ENCODE data around the gene BRCA2.

The BRCA2 gene

DNA sequence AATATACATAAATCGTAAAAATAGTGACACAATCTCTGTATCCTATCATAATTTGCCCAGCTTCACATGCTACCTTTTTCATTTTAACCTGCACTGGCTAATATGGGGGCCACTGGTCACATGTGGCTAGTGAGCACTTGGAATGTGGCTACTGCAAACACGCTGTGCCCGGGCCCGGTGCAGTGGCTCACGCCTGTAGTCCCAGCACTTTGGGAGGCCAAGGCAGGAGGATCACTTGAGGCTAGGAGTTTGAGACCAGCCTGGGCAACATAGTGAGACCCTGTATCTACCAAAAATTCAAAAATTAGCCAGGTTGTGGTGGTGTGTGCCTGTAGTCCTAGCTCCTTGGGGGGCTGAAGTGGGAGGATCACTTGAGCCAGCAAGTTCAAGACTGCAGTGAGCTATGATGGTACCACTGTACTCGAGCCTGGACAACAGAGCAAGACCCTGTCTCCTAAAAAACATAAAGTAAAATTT, 114.2 kb downstream of the BRCA2 start:
- H3K27me3 ChIP-seq (ENCODE audit: insufficient read depth, low read length), result no peaks in the 10 kb centered on the region
- no peak overlapping the region for H2AFZ ChIP-seq (ENCODE audit: low read length, unreplicated experiment)
- no peaks in the 10 kb centered on the region for H3K36me3 ChIP-seq (ENCODE audit: insufficient read depth, low read length)
- H3K4me3 ChIP-seq (ENCODE audit: low read depth, low read length), result no peak overlapping the region
- no peaks in the 10 kb centered on the region for H3K79me2 ChIP-seq (ENCODE audit: control insufficient read depth, insufficient read depth, low read length, unreplicated experiment)
- peaks cover 9% of the 10 kb centered on the region for H3K4me1 ChIP-seq (ENCODE audit: control insufficient read depth, insufficient read depth, low read length, unreplicated experiment)
- H3K27ac ChIP-seq (ENCODE audit: low read depth, low read length), result no peak overlapping the region

DNA sequence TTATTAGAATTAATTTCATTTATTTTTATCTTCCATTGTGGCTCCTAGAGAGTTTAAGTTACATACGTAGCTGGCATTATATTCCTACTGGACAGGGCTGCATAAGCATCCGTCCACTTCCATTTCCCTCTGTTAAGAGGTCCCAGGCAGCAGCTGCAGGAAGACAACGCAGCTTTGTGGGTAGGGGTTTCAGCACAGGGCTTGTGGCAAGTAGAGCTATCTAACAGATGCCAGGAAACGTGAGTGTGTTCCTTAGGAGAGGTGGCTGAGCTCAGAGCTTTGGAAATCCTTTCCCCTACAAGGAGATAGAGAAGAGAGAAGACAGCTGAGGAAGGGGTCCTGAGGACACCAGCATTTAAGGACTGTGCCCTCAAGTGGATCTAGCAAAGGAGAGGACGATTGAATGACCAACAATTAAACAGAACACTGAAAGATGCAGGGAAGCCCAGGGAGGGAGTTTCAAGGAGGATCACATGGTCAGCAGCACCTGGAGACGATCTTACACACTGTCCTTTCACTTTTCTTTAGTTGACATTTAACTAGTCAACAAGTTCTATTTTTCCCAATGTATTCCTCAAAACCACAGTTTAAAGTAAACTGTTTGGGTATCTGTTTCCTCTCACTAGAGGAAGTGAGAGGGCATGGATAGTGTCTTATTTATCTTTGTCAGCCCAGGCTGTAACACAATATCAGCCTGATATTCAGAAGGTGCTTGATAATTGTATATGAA, 114.9 kb downstream of the BRCA2 start:
- no peak overlapping the region for H2AFZ ChIP-seq (ENCODE audit: low read length, unreplicated experiment)
- H3K4me3 ChIP-seq (ENCODE audit: low read depth, low read length), result no peak overlapping the region
- H3K27me3 ChIP-seq (ENCODE audit: insufficient read depth, low read length), result no peaks in the 10 kb centered on the region
- H3K79me2 ChIP-seq (ENCODE audit: control insufficient read depth, insufficient read depth, low read length, unreplicated experiment), result no peaks in the 10 kb centered on the region
- peaks cover 9% of the 10 kb centered on the region for H3K4me1 ChIP-seq (ENCODE audit: control insufficient read depth, insufficient read depth, low read length, unreplicated experiment)
- H3K36me3 ChIP-seq (ENCODE audit: insufficient read depth, low read length), result no peaks in the 10 kb centered on the region
- H3K27ac ChIP-seq (ENCODE audit: low read depth, low read length), result no peak overlapping the region

DNA sequence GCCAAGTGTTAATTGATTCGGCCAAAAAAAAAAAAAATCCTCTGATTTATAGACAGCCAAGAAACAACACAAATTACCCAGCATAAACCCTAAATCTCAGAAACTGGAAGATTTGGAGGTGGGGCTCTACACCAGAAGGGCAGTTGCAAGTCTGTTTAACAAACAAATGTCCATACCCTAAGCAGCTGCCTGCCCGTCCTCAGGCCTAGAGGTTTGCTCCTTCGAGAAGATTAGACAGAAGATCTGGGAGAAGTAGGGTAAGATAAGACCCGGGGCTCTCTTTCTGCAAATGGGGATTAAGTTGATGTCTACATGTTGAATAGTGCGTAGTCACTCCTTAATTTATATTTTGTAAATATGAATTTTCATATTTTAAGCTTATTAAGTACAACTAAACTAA, 116.1 kb downstream of the BRCA2 start:
- no peak overlapping the region for H3K4me3 ChIP-seq (ENCODE audit: low read depth, low read length)
- H3K79me2 ChIP-seq (ENCODE audit: control insufficient read depth, insufficient read depth, low read length, unreplicated experiment), result no peaks in the 10 kb centered on the region
- H3K27ac ChIP-seq (ENCODE audit: low read depth, low read length), result no peak overlapping the region
- no peak overlapping the region for H2AFZ ChIP-seq (ENCODE audit: low read length, unreplicated experiment)
- H3K36me3 ChIP-seq (ENCODE audit: insufficient read depth, low read length), result no peaks in the 10 kb centered on the region
- H3K27me3 ChIP-seq (ENCODE audit: insufficient read depth, low read length), result no peaks in the 10 kb centered on the region
- H3K4me1 ChIP-seq (ENCODE audit: control insufficient read depth, insufficient read depth, low read length, unreplicated experiment), result peaks cover 3% of the 10 kb centered on the region

DNA sequence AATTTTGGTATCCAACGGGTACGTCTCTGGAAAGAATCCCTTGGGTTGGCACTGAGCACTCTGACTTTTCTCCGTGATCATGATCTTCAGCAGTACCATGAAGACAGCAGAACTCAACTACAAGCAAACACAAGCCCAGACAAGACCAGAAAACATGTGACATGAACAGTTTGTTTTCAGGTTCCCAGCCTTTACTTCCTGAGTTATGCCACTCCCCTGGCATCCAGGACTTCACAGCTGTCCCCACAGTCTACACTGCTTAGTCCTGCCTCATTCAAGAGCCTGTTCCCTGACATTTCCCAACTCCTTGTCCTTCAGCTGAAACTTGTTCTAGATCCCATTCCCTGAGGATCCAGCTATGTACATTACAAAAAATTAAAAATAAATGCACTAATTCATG, 117.5 kb downstream of the BRCA2 start:
- H3K36me3 ChIP-seq (ENCODE audit: insufficient read depth, low read length), result no peaks in the 10 kb centered on the region
- H3K27me3 ChIP-seq (ENCODE audit: insufficient read depth, low read length), result no peaks in the 10 kb centered on the region
- no peaks in the 10 kb centered on the region for H3K4me1 ChIP-seq (ENCODE audit: control insufficient read depth, insufficient read depth, low read length, unreplicated experiment)
- H2AFZ ChIP-seq (ENCODE audit: low read length, unreplicated experiment), result no peak overlapping the region
- H3K27ac ChIP-seq (ENCODE audit: low read depth, low read length), result no peak overlapping the region
- no peaks in the 10 kb centered on the region for H3K79me2 ChIP-seq (ENCODE audit: control insufficient read depth, insufficient read depth, low read length, unreplicated experiment)
- no peak overlapping the region for H3K4me3 ChIP-seq (ENCODE audit: low read depth, low read length)

DNA sequence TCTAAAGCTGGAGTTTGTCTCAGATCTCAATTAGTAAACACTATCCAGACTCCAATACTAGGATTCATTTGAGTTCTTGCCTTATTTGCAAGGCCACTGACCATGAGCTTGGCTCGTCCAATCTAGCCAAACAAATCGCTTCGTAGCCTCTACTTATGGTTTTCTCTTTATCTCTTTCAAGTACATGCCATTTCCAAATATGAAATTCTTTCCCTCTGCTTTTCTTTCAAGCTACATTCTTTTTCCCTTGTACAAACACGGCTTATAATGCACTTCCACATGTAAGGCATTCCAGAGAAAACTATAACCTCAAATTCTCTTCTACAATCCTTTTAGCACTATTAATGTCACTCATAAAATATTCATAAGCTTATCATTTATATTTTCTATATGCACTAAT, 123.6 kb downstream of the BRCA2 start:
- H3K4me3 ChIP-seq (ENCODE audit: low read depth, low read length), result no peak overlapping the region
- H3K79me2 ChIP-seq (ENCODE audit: control insufficient read depth, insufficient read depth, low read length, unreplicated experiment), result no peaks in the 10 kb centered on the region
- H3K36me3 ChIP-seq (ENCODE audit: insufficient read depth, low read length), result no peaks in the 10 kb centered on the region
- no peak overlapping the region for H2AFZ ChIP-seq (ENCODE audit: low read length, unreplicated experiment)
- no peaks in the 10 kb centered on the region for H3K4me1 ChIP-seq (ENCODE audit: control insufficient read depth, insufficient read depth, low read length, unreplicated experiment)
- no peaks in the 10 kb centered on the region for H3K27me3 ChIP-seq (ENCODE audit: insufficient read depth, low read length)
- no peak overlapping the region for H3K27ac ChIP-seq (ENCODE audit: low read depth, low read length)

DNA sequence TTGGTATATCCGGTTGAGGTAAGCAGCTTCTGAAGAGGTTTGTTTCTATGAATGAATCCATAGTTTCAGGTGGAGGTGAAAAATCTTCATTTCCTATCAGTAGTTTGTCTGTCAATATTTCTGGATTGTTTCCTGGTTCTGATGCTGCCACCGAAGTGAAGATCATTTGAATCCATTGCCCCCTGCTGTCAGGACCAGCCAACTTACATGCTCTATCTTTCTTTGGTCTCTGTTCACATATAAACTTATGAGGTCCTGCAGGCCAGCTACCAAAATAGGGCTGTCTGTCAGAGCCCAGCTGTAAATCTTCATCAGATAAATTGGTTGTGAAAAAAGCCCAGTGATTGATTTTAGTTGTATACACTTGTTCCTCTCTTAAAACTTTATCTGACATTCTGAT, 127.8 kb downstream of the BRCA2 start:
- Histone ChIP-seq H3K4me1 (ENCODE audit: control insufficient read depth, insufficient read depth, low read length, unreplicated experiment) (no peaks in the 10 kb centered on the region), H3K27ac (ENCODE audit: low read depth, low read length) (no peak overlapping the region), H3K79me2 (ENCODE audit: control insufficient read depth, insufficient read depth, low read length, unreplicated experiment) (no peaks in the 10 kb centered on the region), H3K4me3 (ENCODE audit: low read depth, low read length) (no peak overlapping the region), H2AFZ (ENCODE audit: low read length, unreplicated experiment) (no peak overlapping the region), H3K36me3 (ENCODE audit: insufficient read depth, low read length) (no peaks in the 10 kb centered on the region), H3K27me3 (ENCODE audit: insufficient read depth, low read length) (no peaks in the 10 kb centered on the region)

DNA sequence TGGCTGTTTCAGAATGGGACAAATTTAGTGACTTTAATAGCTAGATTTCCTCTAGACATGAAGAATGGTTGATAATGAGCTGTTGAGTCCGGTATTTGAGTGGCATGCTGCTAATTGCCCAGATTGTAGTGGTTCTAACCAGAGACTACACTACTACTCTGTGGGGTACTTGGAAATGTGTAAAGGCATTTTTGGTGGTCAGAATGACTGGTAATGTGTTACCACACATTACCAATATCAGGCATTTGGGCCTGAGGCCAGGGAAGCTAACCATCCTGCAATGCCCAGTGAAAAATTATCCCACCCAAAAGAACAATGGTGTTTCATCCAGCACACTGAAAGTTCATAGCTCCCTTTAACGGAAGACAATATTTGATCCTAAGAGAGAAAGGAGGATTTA, 130.2 kb downstream of the BRCA2 start:
- H3K27ac ChIP-seq (ENCODE audit: low read depth, low read length), result no peak overlapping the region
- H2AFZ ChIP-seq (ENCODE audit: low read length, unreplicated experiment), result no peak overlapping the region
- H3K36me3 ChIP-seq (ENCODE audit: insufficient read depth, low read length), result no peaks in the 10 kb centered on the region
- no peaks in the 10 kb centered on the region for H3K79me2 ChIP-seq (ENCODE audit: control insufficient read depth, insufficient read depth, low read length, unreplicated experiment)
- no peaks in the 10 kb centered on the region for H3K4me1 ChIP-seq (ENCODE audit: control insufficient read depth, insufficient read depth, low read length, unreplicated experiment)
- no peaks in the 10 kb centered on the region for H3K27me3 ChIP-seq (ENCODE audit: insufficient read depth, low read length)
- no peak overlapping the region for H3K4me3 ChIP-seq (ENCODE audit: low read depth, low read length)

DNA sequence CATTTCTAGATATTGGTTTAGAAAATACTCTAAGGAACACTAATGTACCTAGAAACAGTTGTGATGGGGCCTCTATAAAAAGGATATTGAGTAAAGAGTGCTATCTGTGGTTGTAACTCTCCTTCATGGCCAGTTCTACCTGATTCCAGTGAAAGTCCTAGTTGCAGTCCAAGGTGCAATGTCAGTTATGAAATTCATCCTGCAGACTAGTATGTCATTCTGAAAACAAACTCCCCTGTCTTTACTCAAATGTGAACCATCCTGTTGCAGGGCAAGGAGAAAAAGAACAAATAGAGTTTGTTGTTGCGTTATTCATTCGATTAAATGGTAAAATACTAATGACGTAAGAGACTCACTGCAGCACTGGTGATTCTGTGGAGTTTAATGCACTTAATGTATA, 130.9 kb downstream of the BRCA2 start:
- no peaks in the 10 kb centered on the region for H3K79me2 ChIP-seq (ENCODE audit: control insufficient read depth, insufficient read depth, low read length, unreplicated experiment)
- H3K27ac ChIP-seq (ENCODE audit: low read depth, low read length), result no peak overlapping the region
- no peaks in the 10 kb centered on the region for H3K27me3 ChIP-seq (ENCODE audit: insufficient read depth, low read length)
- H3K36me3 ChIP-seq (ENCODE audit: insufficient read depth, low read length), result no peaks in the 10 kb centered on the region
- no peaks in the 10 kb centered on the region for H3K4me1 ChIP-seq (ENCODE audit: control insufficient read depth, insufficient read depth, low read length, unreplicated experiment)
- H3K4me3 ChIP-seq (ENCODE audit: low read depth, low read length), result no peak overlapping the region
- no peak overlapping the region for H2AFZ ChIP-seq (ENCODE audit: low read length, unreplicated experiment)

DNA sequence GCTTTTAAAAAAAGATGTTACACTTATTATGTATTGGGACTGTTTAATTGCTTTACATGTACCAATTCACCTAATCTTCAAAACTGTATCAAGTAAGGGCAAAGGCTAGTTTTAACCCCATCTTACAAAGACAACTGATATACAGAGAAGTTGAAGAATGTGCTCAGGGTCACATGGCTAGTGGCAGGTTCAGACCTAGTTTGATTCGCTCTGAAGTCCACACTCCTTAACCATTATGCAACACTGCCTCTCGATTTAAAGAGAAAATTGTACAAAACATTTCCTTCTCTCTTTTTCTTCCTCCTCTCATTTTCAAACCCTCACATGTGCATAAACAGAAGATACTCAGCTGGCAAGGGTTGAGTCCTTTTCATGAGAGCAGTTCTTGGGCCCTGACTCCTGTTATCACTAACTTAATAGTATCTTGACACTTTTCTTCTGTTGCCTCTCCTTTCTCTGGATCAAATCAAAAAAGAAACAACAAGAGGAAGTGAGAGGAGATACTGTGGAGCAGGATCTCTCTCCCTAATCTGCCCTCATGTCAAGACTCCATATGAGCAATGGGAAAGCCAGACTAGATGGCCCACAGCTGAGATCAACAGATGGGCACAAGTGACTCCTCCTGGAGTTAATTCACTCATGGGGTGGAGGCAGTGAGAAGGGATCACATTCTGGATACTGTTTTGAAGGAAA, 131.6 kb downstream of the BRCA2 start:
- H3K27ac ChIP-seq (ENCODE audit: low read depth, low read length), result no peak overlapping the region
- no peaks in the 10 kb centered on the region for H3K36me3 ChIP-seq (ENCODE audit: insufficient read depth, low read length)
- no peak overlapping the region for H2AFZ ChIP-seq (ENCODE audit: low read length, unreplicated experiment)
- no peaks in the 10 kb centered on the region for H3K27me3 ChIP-seq (ENCODE audit: insufficient read depth, low read length)
- no peak overlapping the region for H3K4me3 ChIP-seq (ENCODE audit: low read depth, low read length)
- no peaks in the 10 kb centered on the region for H3K4me1 ChIP-seq (ENCODE audit: control insufficient read depth, insufficient read depth, low read length, unreplicated experiment)
- H3K79me2 ChIP-seq (ENCODE audit: control insufficient read depth, insufficient read depth, low read length, unreplicated experiment), result no peaks in the 10 kb centered on the region

DNA sequence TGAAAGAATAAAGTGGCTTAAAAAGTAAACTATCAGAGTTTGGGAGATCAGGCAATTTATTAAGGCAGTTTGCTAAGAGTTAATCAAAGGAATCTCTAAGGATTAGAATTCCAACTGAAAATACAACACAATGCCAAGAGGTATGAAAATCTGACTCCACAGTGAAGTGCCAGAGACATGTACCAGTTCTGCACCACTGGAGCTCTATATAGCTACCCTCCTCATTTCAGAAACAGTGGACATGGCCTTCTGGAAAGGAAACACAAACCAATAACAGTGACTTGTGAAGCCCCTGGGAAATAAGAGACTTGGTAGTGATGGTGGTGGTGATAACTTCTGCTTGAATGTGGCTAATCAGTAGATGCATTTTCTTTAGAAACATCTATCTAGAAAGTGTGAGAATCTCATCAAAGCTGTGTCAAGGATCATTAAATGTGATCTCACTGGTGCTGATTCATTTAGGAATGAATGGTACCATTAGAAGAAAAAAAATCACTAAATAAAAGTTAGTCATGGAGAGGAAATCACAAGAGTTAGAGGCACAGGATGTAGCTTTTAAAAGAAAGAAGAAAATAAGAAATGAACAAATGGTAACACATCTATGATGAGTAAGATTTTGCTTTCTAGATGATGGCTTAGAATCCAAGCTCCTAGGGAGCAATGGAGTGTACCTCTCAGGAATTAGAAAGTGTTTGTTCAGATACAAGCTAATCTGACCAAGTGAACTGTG, 132.8 kb downstream of the BRCA2 start:
- no peak overlapping the region for H3K27ac ChIP-seq (ENCODE audit: low read depth, low read length)
- H3K4me3 ChIP-seq (ENCODE audit: low read depth, low read length), result no peak overlapping the region
- no peaks in the 10 kb centered on the region for H3K79me2 ChIP-seq (ENCODE audit: control insufficient read depth, insufficient read depth, low read length, unreplicated experiment)
- H3K4me1 ChIP-seq (ENCODE audit: control insufficient read depth, insufficient read depth, low read length, unreplicated experiment), result no peaks in the 10 kb centered on the region
- no peak overlapping the region for H2AFZ ChIP-seq (ENCODE audit: low read length, unreplicated experiment)
- no peaks in the 10 kb centered on the region for H3K36me3 ChIP-seq (ENCODE audit: insufficient read depth, low read length)
- no peaks in the 10 kb centered on the region for H3K27me3 ChIP-seq (ENCODE audit: insufficient read depth, low read length)

All from ACC112 (cell line).